K562 (cell line): ENCODE measurements around the gene LY6G5B. TPM values are rescaled to one million over a fixed set of nuclear protein-coding genes. Genes with fewer than 3 reads are reported as not detected.

ENCODE experiments used
- GABPB1 ChIP-seq: sonication (generic); formaldehyde crosslinking; IDR thresholded peaks from 2 replicates; pipeline ENCODE4 v1.8.0; 2022; ENCODE audit warnings: mild to moderate bottlenecking, missing genetic modification reagents
- GMEB1 ChIP-seq: fragments of 250-450 bp; sonication (Bioruptor Pico); IDR thresholded peaks from 2 replicates; pipeline ENCODE4 v1.4.0; 2020; ENCODE audit warnings: mild to moderate bottlenecking
- MYBL2 ChIP-seq, 2 experiments: fragments of 450-650 bp in 1 of 2; sonication (generic) in 1 of 2; formaldehyde crosslinking in 1 of 2; IDR thresholded peaks; 2 replicates each; pipeline versions ENCODE4 v1.6.1 to v1.8.1; 2017 to 2022; ENCODE audit warnings: borderline replicate concordance in 1 of 2, inconsistent platforms in 1 of 2, low read depth in 1 of 2, mild to moderate bottlenecking in 1 of 2, missing genetic modification reagents in 1 of 2, moderate library complexity in 1 of 2
- POLR2A ChIP-seq: fragments of 450-650 bp; conservative IDR thresholded peaks from 2 replicates; pipeline ENCODE4 v1.6.1; 2016
- POLR2B ChIP-seq: fragments of 450-650 bp; IDR thresholded peaks from 2 replicates; pipeline ENCODE4 v1.6.1; 2018; ENCODE audit warnings: low read depth; ENCODE audit not compliant: partially characterized antibody
- RAD21 ChIP-seq, 2 experiments: fragments of 250-450 bp in 1 of 2; fragments of 450-650 bp in 1 of 2; sonication (Bioruptor Pico) in 1 of 2; formaldehyde crosslinking in 1 of 2; IDR thresholded peaks in 1 of 2; conservative IDR thresholded peaks in 1 of 2; 2 replicates each; pipeline versions ENCODE4 v1.4.0 to v1.8.0; 2020 to 2022; ENCODE audit warnings: mild to moderate bottlenecking in 2 of 2, moderate library complexity in 1 of 2
- RCOR1 ChIP-seq, 2 experiments: IDR thresholded peaks; 2 replicates each; pipeline ENCODE4 v1.6.1; 2012; ENCODE audit warnings: low read depth in 2 of 2, low read length in 2 of 2, borderline replicate concordance in 1 of 2, improper control_type of control experiment in 1 of 2
- REST ChIP-seq, 2 experiments: fragments of 450-650 bp; formaldehyde crosslinking in 1 of 2; IDR thresholded peaks; 2 replicates each; pipeline versions ENCODE4 v1.4.0 to v1.6.1; 2014 to 2020; ENCODE audit warnings: mild to moderate bottlenecking in 2 of 2, borderline replicate concordance in 1 of 2, low read depth in 1 of 2
- SMAD2 ChIP-seq: fragments of 150-350 bp; IDR thresholded peaks from 2 replicates; pipeline ENCODE4 v1.6.1; 2014; ENCODE audit warnings: low read depth, mild to moderate bottlenecking, low read length
- SMARCB1 ChIP-seq: IDR thresholded peaks from 2 replicates; pipeline ENCODE4 v1.6.1; 2011; ENCODE audit warnings: improper control_type of control experiment, low read depth; ENCODE audit not compliant: insufficient read length
- SRSF1 ChIP-seq: fragments of 200-400 bp; formaldehyde crosslinking; IDR thresholded peaks from 2 replicates; pipeline ENCODE4 v1.6.1; 2017; ENCODE audit warnings: mild to moderate bottlenecking, low read depth, low read length, moderate library complexity
- STAT5A ChIP-seq: IDR thresholded peaks from 2 replicates; pipeline ENCODE4 v1.6.1; 2012; ENCODE audit warnings: low read length, inconsistent platforms, borderline replicate concordance
- TCF15 ChIP-seq: fragments of 250-450 bp; sonication (Bioruptor Pico); IDR thresholded peaks from 2 replicates; pipeline ENCODE4 v1.8.0; 2022; ENCODE audit warnings: moderate library complexity, mild to moderate bottlenecking, inconsistent platforms
- TFE3 ChIP-seq: fragments of 450-650 bp; formaldehyde crosslinking; IDR thresholded peaks from 2 replicates; pipeline ENCODE4 v1.4.0; 2020; ENCODE audit warnings: mild to moderate bottlenecking, mixed read lengths
- polyA plus RNA-seq, 8 experiments: library from polyadenylated mRNA; depleted of rRNA in 4 of 8; stranded (reverse) in 5 of 8; unstranded in 3 of 8; fragments of >200 nt; fragmentation: Nextera tagmentation in 2 of 8; fragmentation: Illumina TruSeq in 1 of 8; extraction: Ambion mirVana in 2 of 8; extraction: Trizol in 1 of 8; gene quantifications; 2 replicates each; pipeline versions ENCODE4 v1.2.1 to v1.2.3, GENCODE V29; 2011 to 2014; ENCODE audit warnings: inconsistent platforms in 1 of 8, missing spikeins in 1 of 8
- total RNA-seq, 7 experiments: library from RNA; depleted of rRNA in 6 of 7; stranded (reverse); fragments of >200 nt in 6 of 7; fragmentation: Illumina TruSeq in 2 of 7; extraction: Trizol in 2 of 7; gene quantifications; 2 replicates each; pipeline versions ENCODE4 v1.2.1 to v1.2.3, GENCODE V29; 2011 to 2021; ENCODE audit warnings: low replicate concordance in 1 of 7

LY6G5B gene
- total and polyA plus RNA-seq, 9 of the 15 experiments (the other 6 are each of a cell fraction or from before 2014, with no cell fraction given) = 6.0 to 27.0 (median 7.5) TPM

GRCh38 chr6:31632279-31632946, 37.4 kb upstream of the LY6G5B start (continued):
- TF ChIP-seq GMEB1 (CRISPR knock-in tag) (no peak), REST (IDR thresholded peaks at IDR 0.05; ENCODE audit: borderline replicate concordance) (no peak), REST (CRISPR knock-in tag; IDR thresholded peaks at IDR 0.05; ENCODE audit: low read depth) (no peak), POLR2B (peak; percentile 73), MYBL2 (IDR thresholded peaks at IDR 0.05; ENCODE audit: low read depth) (no peak), MYBL2 (CRISPR knock-in tag; IDR thresholded peaks at IDR 0.05; ENCODE audit: borderline replicate concordance) (no peak), TCF15 (CRISPR knock-in tag) (no peak), SMARCB1 (no peak), GABPB1 (CRISPR knock-in tag) (no peak), SRSF1 (no peak), STAT5A (no peak), TFE3 (no peak), RCOR1 (IDR thresholded peaks at IDR 0.05; ENCODE audit: borderline replicate concordance in 1 of 2, low read depth in 2 of 2, low read length in 2 of 2) (no peak), POLR2A (peak; percentile 70), RAD21 (CRISPR knock-in tag; conservative IDR thresholded peaks at IDR 0.05 in 1 of 2, IDR thresholded peaks at IDR 0.05 in 1 of 2) (no peak), SMAD2 (no peak)
